Activated naive CD8-positive, alpha-beta T cell treated with anti-CD3 and anti-CD28 coated beads, Interleukin-2, amount 50 U/mL, for 16 hours (primary cell): Measurements from ENCODE around the gene FBL.
"Not testable (repeated sequence)": the region's sequence is repeated elsewhere in the genome, so short reads cannot be mapped to it uniquely, and the experiment has no call there.

ENCODE experiments used
- DNase-seq: peaks from one replicate; pipeline ENCODE4 v3.0.0-alpha.2; 2020; ENCODE audit warnings: low read depth, low spot score

The FBL gene

DNA sequence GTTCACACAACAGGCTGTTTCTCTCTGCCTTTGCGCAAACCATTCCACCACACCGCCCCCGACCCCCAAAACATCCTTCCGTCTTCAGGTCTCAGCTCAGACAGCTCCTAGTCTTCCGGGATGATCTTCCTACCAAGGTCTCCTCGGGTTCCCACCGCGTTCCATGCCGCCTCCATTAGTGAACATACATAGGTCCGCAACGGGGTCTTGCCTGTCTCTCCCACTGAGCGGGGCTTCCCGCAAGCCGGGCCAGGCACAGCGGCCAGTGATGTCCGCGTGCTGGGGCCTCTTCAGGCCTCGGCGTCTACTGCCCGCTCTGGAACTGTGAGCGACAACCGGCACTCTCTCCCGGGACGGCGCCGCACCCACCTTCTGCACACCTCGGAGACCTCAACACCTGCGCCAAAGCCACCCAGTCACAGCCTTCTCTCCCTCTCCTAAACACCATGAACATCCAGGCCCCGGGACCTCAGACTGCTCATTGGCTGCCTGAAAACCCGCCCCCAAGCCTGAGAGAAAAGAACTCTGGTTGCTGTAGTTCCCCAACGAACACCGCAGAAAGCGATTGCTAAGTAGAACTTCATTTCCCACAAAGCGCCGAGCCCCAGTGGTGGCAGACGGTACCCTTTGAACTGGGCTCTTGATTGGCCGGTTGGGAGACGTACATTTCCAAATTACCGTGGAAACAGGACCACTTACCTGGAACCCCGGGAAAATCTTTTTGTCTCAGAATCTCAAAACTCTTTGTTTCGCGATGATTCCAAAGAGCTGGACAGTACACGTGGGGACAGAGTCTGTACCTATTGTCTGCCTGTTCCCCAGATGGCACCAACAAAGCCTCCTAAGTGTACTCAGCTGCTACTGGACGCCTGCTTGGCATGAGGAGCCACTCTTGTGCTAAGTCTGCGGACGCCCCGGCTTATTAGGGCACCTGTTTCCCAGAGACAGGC, 21.8 kb downstream of the FBL start:
- peak; percentile 72 for DNase-seq

GRCh38 chr19:39823686-39824085, 22.5 kb downstream of the FBL start:
- no peak for DNase-seq

GRCh38 chr19:39820696-39821095, 25.5 kb downstream of the FBL start:
- no peak for DNase-seq

DNA sequence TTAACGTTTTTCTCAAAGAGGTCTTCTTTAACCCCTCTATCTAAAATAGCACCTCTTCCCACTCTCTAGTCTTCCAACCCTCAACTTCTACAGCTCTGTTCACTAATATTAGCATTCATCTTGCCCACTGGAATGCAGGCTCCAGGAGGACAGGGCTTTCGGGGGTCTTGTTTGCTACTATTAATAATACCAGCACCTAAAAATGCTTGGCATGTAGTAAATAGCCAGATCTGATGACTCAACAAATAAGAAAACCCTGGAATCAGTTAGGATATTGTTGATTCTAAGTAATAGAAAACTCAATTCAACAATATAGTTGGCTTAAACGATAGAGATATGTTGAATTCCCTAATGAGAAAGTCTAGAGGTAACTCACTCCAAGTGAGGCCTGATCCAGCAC, 26.4 kb downstream of the FBL start:
- DNase-seq = no peak

DNA sequence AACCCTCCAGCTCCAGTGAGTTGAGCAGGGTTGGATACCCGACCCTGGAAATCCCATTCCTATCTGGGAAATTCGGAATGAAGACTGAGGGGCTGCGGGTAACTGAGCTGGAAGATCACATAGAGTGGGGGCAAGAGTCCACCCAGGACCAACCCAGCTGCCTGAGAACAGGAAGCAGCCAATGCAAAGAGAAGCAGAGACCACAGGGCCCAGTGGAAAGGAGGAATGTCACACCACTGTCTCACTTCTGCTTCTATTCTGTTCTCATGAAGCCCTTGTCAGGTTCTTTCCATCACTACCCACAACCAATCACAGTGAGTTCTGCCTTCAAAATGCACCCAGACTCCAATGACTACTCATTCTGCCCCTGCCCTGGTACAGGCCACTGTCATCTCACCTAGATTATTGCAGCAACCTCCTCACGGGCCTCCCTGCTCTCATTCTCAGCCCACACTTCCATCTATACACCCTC, 27.5 kb downstream of the FBL start:
- DNase-seq = no peak

- DNase-seq = no peak
Measured at GRCh38 chr19:39817888-39818561, 28.2 kb downstream of the FBL start.

DNA sequence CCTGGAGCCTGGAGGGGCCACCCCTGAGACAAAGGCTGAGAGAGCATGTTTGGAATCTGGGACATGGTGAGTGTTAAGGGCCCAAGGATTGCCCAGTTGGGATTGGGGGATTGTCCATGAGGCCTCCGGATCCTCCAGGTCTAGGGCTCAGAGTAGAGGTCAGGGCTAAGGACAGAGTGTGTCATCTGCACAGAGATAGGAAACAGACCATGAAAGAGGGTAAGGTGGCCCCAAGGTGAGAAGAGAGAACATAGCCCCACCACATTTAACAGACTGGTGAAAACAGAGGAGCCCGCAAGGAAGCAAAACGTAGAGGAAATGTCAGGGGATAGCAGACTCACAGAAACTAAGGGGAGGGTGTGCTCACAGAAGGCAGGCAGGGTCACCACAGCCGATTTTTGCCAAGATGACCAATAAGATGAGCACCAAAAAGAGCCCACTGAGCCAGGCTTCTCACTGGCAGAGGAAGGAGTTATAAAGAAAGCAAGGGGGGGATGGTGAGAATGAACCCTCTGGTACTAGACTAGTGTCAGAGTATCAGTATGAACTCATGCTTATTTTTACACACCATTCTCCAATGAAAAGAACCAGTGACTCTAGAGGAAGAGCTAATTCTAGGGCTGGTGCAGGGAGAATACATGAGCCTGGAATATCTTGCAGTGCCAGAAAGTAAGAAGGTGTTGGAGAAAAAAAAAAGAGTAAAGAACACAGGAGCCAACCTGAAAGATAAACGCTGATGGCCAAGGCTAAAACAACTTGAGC, 29.7 kb downstream of the FBL start:
- no peak for DNase-seq

DNA sequence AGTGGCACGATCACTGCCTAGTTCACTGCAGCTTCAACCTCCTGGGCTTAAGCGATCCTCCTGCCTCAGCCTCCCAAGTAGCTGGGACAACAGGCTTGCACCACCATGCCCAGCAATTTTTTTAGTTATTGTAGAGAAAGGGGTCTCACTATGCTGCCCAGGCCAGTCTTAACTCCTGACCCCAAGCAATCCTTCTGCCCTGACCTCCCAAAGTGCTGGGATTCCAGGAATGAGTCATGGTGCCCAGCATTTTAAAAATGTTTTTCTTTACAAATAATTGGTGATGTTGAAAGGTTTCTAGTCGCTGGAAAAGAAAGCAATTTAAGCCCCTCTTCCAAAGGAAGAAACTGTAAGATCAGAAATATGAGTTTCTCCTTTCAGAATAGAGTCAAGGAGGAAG, 31.6 kb downstream of the FBL start:
- DNase-seq = no peak

DNA sequence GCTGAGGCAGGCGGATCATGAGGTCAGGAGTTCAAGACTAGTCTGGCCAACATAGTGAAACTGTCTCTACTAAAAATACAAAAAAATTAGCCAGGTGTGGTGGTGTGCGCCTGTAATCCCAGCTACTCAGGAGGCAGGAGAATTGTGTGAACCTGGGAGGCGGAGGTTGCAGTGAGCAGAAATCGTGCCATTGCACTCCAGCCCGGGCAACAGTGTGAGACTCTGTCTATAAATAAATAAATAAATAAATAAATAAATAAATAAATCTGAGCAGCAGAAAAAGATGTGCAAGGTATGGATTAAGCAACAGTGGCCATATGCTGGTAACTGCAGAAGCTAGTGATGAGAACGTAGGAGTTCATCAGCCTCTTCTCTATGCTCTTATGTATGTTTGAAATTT, 32.1 kb downstream of the FBL start:
- DNase-seq = not testable (repeated sequence)

- DNase-seq = no peak
Measured at GRCh38 chr19:39813264-39813993, 32.8 kb downstream of the FBL start.

- DNase-seq = no peak
Measured at GRCh38 chr19:39811064-39811463, 35.1 kb downstream of the FBL start.

GRCh38 chr19:39810424-39810823, 35.8 kb downstream of the FBL start:
- DNase-seq = no peak

DNA sequence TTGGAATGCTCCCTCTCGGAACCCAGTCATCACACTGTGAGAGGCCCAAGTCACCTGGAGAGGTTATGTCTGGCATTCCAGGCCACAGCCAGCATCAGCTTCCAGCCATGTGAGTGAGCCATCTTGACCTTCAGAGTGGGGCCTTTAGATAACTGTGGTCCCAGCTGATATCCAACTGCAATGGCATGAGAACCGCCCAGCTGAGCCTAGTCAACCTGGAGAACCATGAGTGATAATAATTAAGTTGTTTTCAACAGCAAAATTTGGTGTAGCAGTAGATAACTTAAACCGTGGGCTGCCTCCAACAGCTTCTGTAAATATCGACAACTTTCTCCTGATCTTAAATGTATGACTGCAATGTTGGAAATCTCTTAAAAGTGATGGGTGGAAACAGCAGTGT, 36.8 kb downstream of the FBL start:
- DNase-seq = no peak

DNA sequence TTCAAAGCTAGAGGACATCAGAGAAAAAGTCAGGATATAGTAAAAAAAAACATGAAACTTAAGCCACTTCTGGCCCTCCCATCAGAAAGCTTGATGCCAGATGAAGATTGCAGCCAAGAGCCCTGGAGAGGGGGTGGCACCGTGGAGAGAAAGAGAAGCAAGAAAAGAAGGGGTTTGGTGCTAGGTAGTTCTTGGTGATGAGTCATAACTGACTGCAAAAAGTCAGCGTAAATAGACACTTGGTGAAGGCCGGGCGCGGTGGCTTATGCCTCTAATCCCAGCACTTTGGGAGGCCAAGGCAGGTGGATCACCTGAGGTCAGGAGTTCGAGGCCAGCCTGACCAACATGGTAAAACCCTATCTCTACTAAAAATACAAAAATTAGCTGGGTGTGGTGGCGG, 37.5 kb downstream of the FBL start:
- DNase-seq = not testable (repeated sequence)

DNA sequence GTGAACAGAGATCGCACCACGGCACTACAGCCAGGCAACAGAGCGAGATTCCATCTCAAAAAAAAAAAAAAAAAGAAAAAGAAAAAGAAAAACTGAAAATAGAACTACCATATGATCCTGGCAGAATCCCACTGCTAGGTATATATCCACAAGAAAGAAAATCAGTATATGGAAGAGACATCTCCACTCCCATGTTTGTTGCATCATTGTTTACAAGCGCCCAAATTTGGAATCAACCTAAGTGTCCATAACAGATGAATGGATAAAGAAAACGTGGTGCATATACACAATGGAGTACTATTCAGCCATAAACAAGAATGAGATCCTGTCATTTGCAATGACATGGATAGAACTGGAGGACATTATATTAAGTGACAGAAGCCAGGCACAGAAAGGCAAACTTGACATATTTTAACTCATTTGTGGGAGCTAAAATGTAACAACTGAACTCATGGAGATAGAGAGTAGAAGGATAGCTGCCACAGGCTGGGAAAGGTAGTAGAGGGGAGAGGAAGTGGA, 38.3 kb downstream of the FBL start:
- DNase-seq = no peak

DNA sequence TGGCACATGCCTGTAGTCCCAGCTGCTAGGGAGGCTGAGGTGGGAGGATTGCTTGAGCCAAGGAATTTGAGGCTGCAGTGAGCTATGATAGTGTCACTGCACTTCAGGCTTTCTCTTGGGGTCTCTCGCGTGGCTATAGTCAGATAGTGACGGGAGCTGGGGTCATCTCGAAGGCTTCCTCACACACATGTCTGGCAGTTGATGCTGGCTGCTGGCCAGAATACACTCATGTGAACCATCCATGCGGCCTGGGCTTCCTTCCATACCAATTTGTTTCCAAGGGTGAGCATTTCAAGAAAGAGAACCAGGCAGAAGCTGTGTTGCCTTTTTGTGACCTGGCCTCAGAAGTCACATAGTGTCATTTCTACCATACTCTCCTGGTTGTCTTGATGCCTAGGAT, 41.1 kb downstream of the FBL start:
- DNase-seq = no peak

DNA sequence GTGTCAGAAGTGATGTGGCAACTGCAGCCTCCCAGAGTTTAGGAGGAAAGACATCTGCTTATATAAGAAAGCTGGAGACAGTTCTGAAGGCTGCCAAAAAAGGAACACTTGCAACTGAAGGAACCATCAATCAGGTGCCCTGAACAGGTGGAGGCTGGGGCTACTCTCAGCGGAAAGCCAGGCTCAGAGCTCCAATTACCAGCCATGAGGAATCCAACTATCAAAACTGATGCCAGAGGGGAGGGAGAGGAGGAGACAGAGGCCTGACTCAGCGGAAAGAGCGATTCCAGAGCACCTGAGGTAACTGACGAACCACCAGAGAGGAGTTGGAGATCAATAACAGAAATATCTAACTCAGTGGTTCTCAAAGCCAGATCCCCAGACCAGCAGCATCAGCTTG, 43.2 kb downstream of the FBL start:
- no peak for DNase-seq

GRCh38 chr19:39797083-39797482, 49.1 kb downstream of the FBL start:
- DNase-seq = no peak

- DNase-seq = no peak
Measured at GRCh38 chr19:39796000-39796498, 50.1 kb downstream of the FBL start.

GRCh38 chr19:39795001-39795400, 51.2 kb downstream of the FBL start:
- DNase-seq = no peak

DNA sequence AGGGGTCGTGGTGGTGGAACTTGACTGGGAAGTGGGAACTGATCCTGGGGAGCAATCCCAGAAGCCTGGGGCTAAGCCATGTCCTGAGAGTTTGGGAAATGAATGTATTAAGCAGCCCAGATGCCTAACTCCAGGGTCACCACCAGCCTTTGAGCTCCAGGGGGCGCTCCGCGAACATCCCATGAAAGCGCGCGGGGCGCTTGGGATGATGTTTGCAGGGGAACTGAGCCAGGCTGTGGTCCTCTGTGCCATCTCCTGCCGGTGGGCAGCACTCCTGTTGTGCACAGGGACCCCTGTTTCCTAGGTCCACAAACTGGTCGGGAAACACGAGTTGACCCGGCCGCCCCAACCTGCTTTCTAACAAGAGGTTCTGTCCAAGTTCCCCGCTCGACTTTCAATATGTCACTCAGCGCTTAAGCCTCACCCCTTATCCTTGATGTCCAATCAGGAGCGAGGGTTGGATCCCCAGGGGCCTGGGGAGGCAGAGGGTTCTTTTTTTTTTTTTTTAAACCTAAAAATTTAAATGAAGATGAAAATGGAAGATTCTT, 53.1 kb downstream of the FBL start:
- DNase-seq = peak; percentile 40
